Common myeloid progenitor, CD34-positive (primary cell): ENCODE results near the gene IDS.
"Not testable (repeated sequence)": the region's sequence is repeated elsewhere in the genome, so short reads cannot be mapped to it uniquely, and the experiment has no call there.

Source experiments
- CTCF ChIA-PET: fragments of 350-600 bp; sonication (Branson Sonifier 250); formaldehyde crosslinking; loops from one replicate; lab custom pipeline; 2021; ENCODE audit warnings: antibody characterized with exemption; lab: Charles Lee
- POLR2A ChIA-PET: fragments of 350-600 bp; sonication (Branson Sonifier 250); formaldehyde crosslinking; loops from one replicate; lab custom pipeline; 2021; ENCODE audit warnings: antibody characterized with exemption; lab: Charles Lee
- DNase-seq, 3 donors: peaks; one replicate each; pipeline versions ENCODE4 v3.0.0 to v3.0.0-alpha.2; 2013
- H3K27ac ChIP-seq, 2 experiments: 1 replicate in 1 of 2; 2 replicates in 1 of 2; pipeline ENCODE4 v1.7.0; 2013; ENCODE audit warnings: inconsistent platforms in 2 of 2, low read length in 2 of 2, mild to moderate bottlenecking in 2 of 2, low read depth in 1 of 2, moderate library complexity in 1 of 2; ENCODE audit not compliant: severe bottlenecking in 2 of 2, insufficient read depth in 1 of 2, poor library complexity in 1 of 2
- H3K27me3 ChIP-seq, 5 experiments: replicated peaks in 2 of 5; 1 replicate in 3 of 5; 2 replicates in 2 of 5; pipeline versions ENCODE4 v1.6.1 to v1.7.0; 2013; ENCODE audit warnings: low read length in 4 of 5, mild to moderate bottlenecking in 2 of 5, moderate library complexity in 2 of 5, inconsistent platforms in 1 of 5; ENCODE audit not compliant: insufficient read depth in 5 of 5, control insufficient read depth in 4 of 5
- H3K36me3 ChIP-seq, 4 experiments: 1 replicate in 2 of 4; 2 replicates in 2 of 4; pipeline versions ENCODE4 v1.6.1 to v1.7.0; 2013; ENCODE audit warnings: low read length in 3 of 4, control low read depth in 1 of 4, mild to moderate bottlenecking in 1 of 4; ENCODE audit not compliant: control insufficient read depth in 4 of 4, insufficient read depth in 4 of 4
- H3K4me1 ChIP-seq, 4 experiments: 1 replicate in 3 of 4; 2 replicates in 1 of 4; pipeline versions ENCODE4 v1.6.1 to v1.7.1; 2013; ENCODE audit warnings: low read length in 3 of 4, mild to moderate bottlenecking in 3 of 4, control low read depth in 1 of 4, inconsistent platforms in 1 of 4, moderate library complexity in 1 of 4; ENCODE audit not compliant: control insufficient read depth in 4 of 4, insufficient read depth in 4 of 4; ENCODE audit errors: control extremely low read depth in 1 of 4
- H3K4me3 ChIP-seq, 7 experiments: 1 replicate in 4 of 7; 2 replicates in 3 of 7; pipeline versions ENCODE4 v1.5.1 to v1.7.0; 2013; ENCODE audit warnings: mild to moderate bottlenecking in 7 of 7, low read length in 6 of 7, moderate library complexity in 6 of 7, inconsistent platforms in 2 of 7, low read depth in 2 of 7, control low read depth in 1 of 7; ENCODE audit not compliant: insufficient read depth in 4 of 7, control insufficient read depth in 1 of 7; ENCODE audit errors: extremely low read depth in 1 of 7
- H3K9me3 ChIP-seq, 5 experiments: 1 replicate in 4 of 5; 2 replicates in 1 of 5; pipeline versions ENCODE4 v1.6.1 to v1.7.1; 2013; ENCODE audit warnings: low read length in 4 of 5, mild to moderate bottlenecking in 2 of 5, inconsistent platforms in 1 of 5, low read depth in 1 of 5, moderate library complexity in 1 of 5; ENCODE audit not compliant: control insufficient read depth in 4 of 5, insufficient read depth in 2 of 5; ENCODE audit errors: control extremely low read depth in 1 of 5
- WGBS: methylation state at CpG from one replicate; pipeline ENCODE4 v1.1.5; 2013; ENCODE audit not compliant: insufficient coverage; 5-methylcytosine and 5-hydroxymethylcytosine counted together

Gene IDS

DNA sequence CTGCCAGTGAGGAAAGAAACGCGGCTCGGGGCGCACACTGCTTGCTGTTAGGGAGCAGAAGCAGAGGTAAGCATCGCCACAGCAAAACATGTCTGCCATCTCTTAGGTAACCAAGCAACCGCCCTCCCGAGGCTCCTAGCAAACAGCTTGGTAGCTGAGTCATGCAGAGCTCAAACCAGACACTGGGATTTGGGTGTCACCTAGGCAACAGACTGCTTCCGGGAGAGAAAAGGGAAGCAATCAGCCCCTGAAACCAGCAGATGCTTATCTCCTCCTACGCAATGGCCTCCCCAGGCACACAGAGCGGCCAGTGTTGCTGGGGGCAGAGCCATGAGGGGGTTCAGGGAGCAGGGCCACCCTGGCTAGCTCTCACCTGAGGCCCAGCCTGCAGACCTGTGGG lies 1.7 kb downstream of the IDS start:
- peak; percentile 78 to 92 (median 89) for DNase-seq
- 0% methylated on average over 2 of the region's 10 CpGs for WGBS
- H3K4me3 ChIP-seq = peak overlapping the region in 2 of 7 experiments; percentile 16 to 92
- H3K27ac ChIP-seq = peak overlapping the region; percentile 90 to 96
- ChIA-PET CTCF (interaction anchor here (1.5 to 2.6 kb wide), 2 partner anchors 18 kb away, joined by 3 to 12 read pairs; no protein-coding TSS in a partner anchor), POLR2A (interaction anchor here (1.3 kb wide), 1 partner anchor 10 kb away, joined by 5 read pairs; no protein-coding TSS in a partner anchor)
- not testable (repeated sequence) for H3K27me3 ChIP-seq, H3K9me3 ChIP-seq
- peaks cover 5 to 32% (median 18%) of the 10 kb centered on the region in 4 experiments for H3K4me1 ChIP-seq
- H3K36me3 ChIP-seq = peaks cover 2 to 34% (median 13%) of the 10 kb centered on the region in 4 experiments

DNA sequence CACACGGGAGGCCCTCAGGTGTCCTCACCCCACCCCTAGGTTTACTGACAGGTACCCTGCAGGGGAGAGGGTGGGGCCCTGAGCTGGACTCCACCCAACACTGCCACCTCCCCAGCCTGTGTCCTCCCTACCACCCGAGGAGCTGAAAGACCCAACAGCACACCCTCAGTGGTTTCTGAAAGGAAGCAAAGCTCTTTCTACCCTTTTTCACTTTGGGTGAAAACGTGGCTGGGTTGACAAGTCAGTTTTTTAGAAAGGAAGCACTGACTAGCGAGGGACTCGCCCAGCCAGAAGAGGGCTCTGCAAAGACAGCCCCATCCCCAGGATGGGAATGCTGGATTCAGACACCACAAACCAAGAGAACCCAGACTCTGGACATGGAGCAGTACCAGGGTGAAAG lies 2.2 kb downstream of the IDS start:
- not testable (repeated sequence) for H3K9me3 ChIP-seq, DNase-seq, H3K27me3 ChIP-seq
- 54% methylated on average over 3 of the region's 5 CpGs for WGBS
- ChIA-PET POLR2A (interaction anchor here (1.3 kb wide), 1 partner anchor 11 kb away, joined by 5 read pairs; no protein-coding TSS in a partner anchor), CTCF (interaction anchor here (1.7 kb wide), 1 partner anchor 10 kb away, joined by 6 read pairs; no protein-coding TSS in a partner anchor)
- H3K4me3 ChIP-seq = peak overlapping the region in 1 of 7 experiments; percentile 50
- peaks cover 5 to 32% (median 18%) of the 10 kb centered on the region in 4 experiments for H3K4me1 ChIP-seq
- peak overlapping the region; percentile 88 to 90 for H3K27ac ChIP-seq
- H3K36me3 ChIP-seq = peaks cover 2 to 38% (median 14%) of the 10 kb centered on the region in 4 experiments

DNA sequence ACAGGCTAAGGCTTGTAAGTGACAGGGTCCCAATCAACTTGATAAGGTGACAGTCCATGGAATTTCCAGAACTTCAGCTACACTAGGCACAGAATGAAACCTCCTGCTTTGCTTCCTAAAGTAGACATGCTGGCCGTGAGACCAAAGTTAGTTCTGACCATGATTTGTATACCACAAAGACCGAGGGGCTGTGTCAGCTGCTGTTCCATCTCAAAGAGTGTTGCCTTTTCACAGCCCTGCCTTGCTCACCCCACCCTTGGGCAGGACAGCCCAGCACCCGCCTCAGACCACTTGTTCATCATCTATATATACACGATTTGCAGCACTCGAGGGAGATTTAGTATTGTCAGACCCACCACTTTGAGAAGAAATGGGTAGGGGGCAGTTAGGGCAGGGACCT lies 5.3 kb downstream of the IDS start:
- H3K36me3 ChIP-seq = peaks cover 5 to 70% (median 32%) of the 10 kb centered on the region in 4 experiments
- no peaks in the 10 kb centered on the region for H3K9me3 ChIP-seq
- 89% methylated on average over 2 of the region's 5 CpGs for WGBS
- no peak for DNase-seq
- H3K27me3 ChIP-seq = no peaks in the 10 kb centered on the region
- ChIA-PET CTCF (interaction anchor here (1.2 to 1.4 kb wide), 2 partner anchors 9 to 13 kb away, joined by 3 to 5 read pairs; no protein-coding TSS in a partner anchor), POLR2A (no interaction called here)
- peaks cover 0 to 22% (median 10%) of the 10 kb centered on the region in 4 experiments for H3K4me1 ChIP-seq
- no peak overlapping the region for H3K4me3 ChIP-seq
- H3K27ac ChIP-seq = no peak overlapping the region

DNA sequence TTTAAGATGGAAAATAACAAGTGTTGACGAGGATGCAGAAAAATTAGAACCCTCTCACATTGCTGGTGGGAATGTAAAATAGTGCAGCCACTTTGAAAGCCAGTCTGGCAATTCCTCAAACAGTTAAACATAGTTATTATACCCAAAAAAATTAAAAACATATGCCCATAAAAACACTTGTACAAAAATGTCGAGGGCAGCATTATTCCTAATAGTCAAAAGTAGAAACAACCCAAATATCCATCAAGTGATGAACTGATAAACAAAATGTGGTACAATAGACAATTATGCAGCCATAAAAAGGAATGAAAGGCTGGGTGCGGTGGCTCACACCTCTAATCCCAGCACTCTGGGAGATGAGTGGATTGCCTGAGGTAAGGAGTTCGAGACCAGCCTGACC lies 6.3 kb downstream of the IDS start:
- Histone ChIP-seq H3K27ac (no peak overlapping the region), H3K4me1 (peaks cover 0 to 14% (median 6%) of the 10 kb centered on the region in 4 experiments), H3K4me3 (no peak overlapping the region), H3K36me3 (peaks cover 5 to 80% (median 38%) of the 10 kb centered on the region in 4 experiments), H3K9me3 (no peaks in the 10 kb centered on the region), H3K27me3 (no peaks in the 10 kb centered on the region)
- DNase-seq = no peak
- CTCF ChIA-PET = no interaction called here
- WGBS = no CpG with 5 or more reads among the region's 4 CpGs
- POLR2A ChIA-PET = no interaction called here

DNA sequence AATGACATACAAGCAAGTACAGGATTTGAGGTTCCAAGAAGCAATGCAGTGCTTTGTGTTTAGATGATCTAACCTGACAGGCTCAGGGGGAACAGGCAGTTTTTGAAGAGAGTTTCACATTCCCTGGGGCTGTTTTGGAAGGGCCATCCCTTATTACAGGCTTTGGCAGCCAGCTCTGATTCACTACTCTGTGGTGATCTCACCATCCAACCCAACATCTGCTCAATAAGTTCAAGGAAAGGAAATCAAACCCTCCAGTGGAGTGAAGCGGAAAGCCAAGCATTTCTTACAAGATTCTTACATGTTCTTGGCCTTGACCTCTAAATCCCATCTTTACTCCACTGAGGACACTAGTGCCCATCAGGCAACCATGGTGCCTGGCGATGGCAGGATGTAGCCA lies 7.5 kb downstream of the IDS start:
- peaks cover 3 to 91% (median 44%) of the 10 kb centered on the region in 4 experiments for H3K36me3 ChIP-seq
- DNase-seq = no peak
- 86% methylated on average over 1 of the region's 2 CpGs for WGBS
- POLR2A ChIA-PET = no interaction called here
- H3K27ac ChIP-seq = no peak overlapping the region
- CTCF ChIA-PET = interaction anchor here (0.7 kb wide), 1 partner anchor 9 kb away, joined by 3 read pairs; no protein-coding TSS in a partner anchor
- peaks cover 0 to 5% (median 0%) of the 10 kb centered on the region in 5 experiments for H3K27me3 ChIP-seq
- H3K9me3 ChIP-seq = no peaks in the 10 kb centered on the region
- no peak overlapping the region for H3K4me3 ChIP-seq
- H3K4me1 ChIP-seq = peaks cover 0 to 9% (median 2%) of the 10 kb centered on the region in 4 experiments

DNA sequence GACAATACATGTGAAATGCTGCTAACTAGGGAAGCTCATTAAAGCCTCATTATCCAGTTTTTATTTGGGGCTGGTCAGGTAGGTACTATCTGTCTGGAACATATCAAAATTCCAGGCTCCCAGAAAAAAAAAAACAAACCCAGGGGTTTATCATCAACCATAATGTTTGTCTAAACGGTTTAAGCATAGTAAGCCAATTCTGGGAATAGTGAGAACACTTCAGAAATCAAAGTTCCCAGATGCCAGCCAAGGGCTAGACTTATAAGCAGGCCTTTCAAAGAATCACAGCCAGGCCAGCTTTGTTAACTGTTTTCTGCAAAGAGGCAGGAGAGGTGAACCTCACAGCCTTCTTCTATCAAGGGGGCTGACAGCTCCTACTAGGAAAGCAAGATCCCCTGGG lies 8.1 kb downstream of the IDS start:
- no peak overlapping the region for H3K27ac ChIP-seq
- peaks cover 0 to 3% (median 0%) of the 10 kb centered on the region in 4 experiments for H3K4me1 ChIP-seq
- H3K9me3 ChIP-seq = no peaks in the 10 kb centered on the region
- no peak for DNase-seq
- ChIA-PET POLR2A (no interaction called here), CTCF (no interaction called here)
- peaks cover 3 to 93% (median 44%) of the 10 kb centered on the region in 4 experiments for H3K36me3 ChIP-seq
- 50% methylated on average over 1 of the region's 1 CpG for WGBS
- H3K27me3 ChIP-seq = peaks cover 0 to 5% (median 0%) of the 10 kb centered on the region in 5 experiments
- H3K4me3 ChIP-seq = no peak overlapping the region

DNA sequence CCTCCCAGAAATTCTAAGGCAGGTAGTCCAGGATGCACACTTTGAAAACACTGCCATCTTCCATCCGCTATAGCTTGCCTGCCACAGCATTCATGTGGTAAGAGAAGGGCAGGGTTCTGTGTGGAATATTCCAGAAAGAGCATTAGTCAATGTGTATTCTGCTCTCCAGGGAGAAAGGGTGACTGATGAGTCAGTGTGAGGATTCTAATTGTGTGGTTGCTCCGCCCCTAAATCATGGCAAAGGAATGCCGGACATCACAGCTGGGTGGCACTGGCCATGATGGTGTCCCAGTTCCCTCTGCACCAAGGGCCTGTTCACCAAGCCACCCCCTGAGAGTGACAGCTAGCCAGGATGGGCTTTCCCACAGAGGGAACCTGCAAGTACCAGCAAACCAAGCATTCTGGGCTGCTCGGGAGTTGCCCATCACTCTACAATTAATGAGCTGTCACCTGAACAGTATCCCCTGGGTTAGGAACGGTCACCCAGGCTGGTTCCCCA lies 9.5 kb downstream of the IDS start:
- POLR2A ChIA-PET = interaction anchor here (0.9 kb wide), 1 partner anchor 9 kb away, joined by 4 read pairs; no protein-coding TSS in a partner anchor
- Histone ChIP-seq H3K27ac (no peak overlapping the region), H3K27me3 (peaks cover 0 to 5% (median 0%) of the 10 kb centered on the region in 5 experiments), H3K36me3 (peaks cover 3 to 92% (median 37%) of the 10 kb centered on the region in 4 experiments), H3K9me3 (no peaks in the 10 kb centered on the region), H3K4me3 (no peak overlapping the region), H3K4me1 (no peaks in the 10 kb centered on the region)
- WGBS = 96% methylated on average over 3 of the region's 5 CpGs
- CTCF ChIA-PET = interaction anchor here (2.4 kb wide), 1 partner anchor 10 kb away, joined by 10 read pairs; the partner anchor contains the start of gene IDS
- DNase-seq = no peak
